ENCODE data around the gene WDR12. TPM values are rescaled to one million over a fixed set of nuclear protein-coding genes. Genes with fewer than 3 reads are reported as not detected.
A peak's percentile ranks its signal among the peaks of the same experiment; 100 is the strongest.

Gene WDR12
- total and polyA plus RNA-seq, 2 of the 13 experiments (the other 11 are each of a cell fraction or from before 2014, with no cell fraction given): 94.4 to 216 TPM

- TF ChIP-seq ATF6 (CRISPR knock-in tag; conservative IDR thresholded peaks at IDR 0.05) (no peak; the same call in 1 of the 2 replicates), ATF4 (CRISPR knock-in tag; IDR thresholded peaks at IDR 0.05) (no peak), NRL (CRISPR knock-in tag; IDR thresholded peaks at IDR 0.05; ENCODE audit: borderline replicate concordance) (no peak), ZNF30 (CRISPR knock-in tag; IDR thresholded peaks at IDR 0.05) (no peak), HNF4G (IDR thresholded peaks at IDR 0.05; ENCODE audit: borderline replicate concordance, low read depth, low read length) (peak; percentile 69), HNF4G (CRISPR knock-in tag; IDR thresholded peaks at IDR 0.05; ENCODE audit: borderline replicate concordance, low read depth) (peak; percentile 72; the same call in 1 of the 2 replicates), GZF1 (CRISPR knock-in tag; IDR thresholded peaks at IDR 0.05) (no peak), PATZ1 (CRISPR knock-in tag; IDR thresholded peaks at IDR 0.05) (peak; percentile 21), ZNF629 (CRISPR knock-in tag; conservative IDR thresholded peaks at IDR 0.05) (no peak), RFX5 (IDR thresholded peaks at IDR 0.05; ENCODE audit: low read depth, low read length) (0 out of 2 replicates have a peak, but pooled peaks have one; percentile 25), IKZF1 (IDR thresholded peaks at IDR 0.05) (no peak), STAT6 (CRISPR knock-in tag; IDR thresholded peaks at IDR 0.05; ENCODE audit: borderline replicate concordance) (peak; percentile 78; the same call in 1 of the 2 replicates), HIVEP1 (CRISPR knock-in tag; IDR thresholded peaks at IDR 0.05) (no peak), ZFP36 (IDR thresholded peaks at IDR 0.05; ENCODE audit: borderline replicate concordance, low read depth, low read length, partially characterized antibody) (no peak), JUN (CRISPR knock-in tag; IDR thresholded peaks at IDR 0.05) (no peak), ZNF619 (CRISPR knock-in tag; IDR thresholded peaks at IDR 0.05) (peak; percentile 1; the same call in 1 of the 2 replicates), ZSCAN9 (CRISPR knock-in tag; IDR thresholded peaks at IDR 0.05; ENCODE audit: borderline replicate concordance) (0 out of 2 replicates have a peak, but pooled peaks have one; percentile 31), CREM (IDR thresholded peaks at IDR 0.05) (peak; percentile 88), CREM (CRISPR knock-in tag; IDR thresholded peaks at IDR 0.05) (no peak), DDIT3 (CRISPR knock-in tag; IDR thresholded peaks at IDR 0.05) (no peak), NR2C2 (CRISPR knock-in tag; IDR thresholded peaks at IDR 0.05; ENCODE audit: borderline replicate concordance) (peak; percentile 49; the same call in 1 of the 2 replicates)
These were observed at the start of gene WDR12, which contains the start of gene CARF (continued) for GRCh38 chr2:202911512-202912341.
